GM12872 (cell line): Measurements from ENCODE around the gene SLC16A9.

Experiments used
- CTCF ChIP-seq: IDR thresholded peaks from 3 replicates; pipeline ENCODE4 v1.5.1; 2011; ENCODE audit warnings: low read depth, mild to moderate bottlenecking, low read length, moderate library complexity; ENCODE audit not compliant: insufficient read depth

Gene SLC16A9

GRCh38 chr10:59628456-59628855 lies 81.2 kb downstream of the SLC16A9 start:
- TF ChIP-seq CTCF: no peak

- no peak for TF ChIP-seq CTCF
These were observed 82.2 kb downstream of the SLC16A9 start for GRCh38 chr10:59627366-59628018.

DNA sequence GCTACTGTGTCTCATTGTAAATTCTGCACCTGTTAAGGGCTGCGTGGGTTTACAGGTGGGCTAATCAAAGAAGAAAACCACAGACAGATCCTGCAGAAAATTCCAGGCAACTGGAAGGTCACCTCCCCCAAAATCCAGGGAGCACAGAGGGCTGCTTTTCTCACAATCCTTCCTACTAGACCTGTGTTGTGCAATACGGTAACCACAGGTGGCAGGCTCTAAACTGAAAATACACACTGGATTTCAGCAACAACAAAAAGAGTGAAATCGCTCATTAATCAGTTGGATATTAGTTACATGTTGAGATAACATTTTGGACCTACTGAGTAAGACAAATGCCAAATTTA lies 83.2 kb downstream of the SLC16A9 start:
- no peak for TF ChIP-seq CTCF

DNA sequence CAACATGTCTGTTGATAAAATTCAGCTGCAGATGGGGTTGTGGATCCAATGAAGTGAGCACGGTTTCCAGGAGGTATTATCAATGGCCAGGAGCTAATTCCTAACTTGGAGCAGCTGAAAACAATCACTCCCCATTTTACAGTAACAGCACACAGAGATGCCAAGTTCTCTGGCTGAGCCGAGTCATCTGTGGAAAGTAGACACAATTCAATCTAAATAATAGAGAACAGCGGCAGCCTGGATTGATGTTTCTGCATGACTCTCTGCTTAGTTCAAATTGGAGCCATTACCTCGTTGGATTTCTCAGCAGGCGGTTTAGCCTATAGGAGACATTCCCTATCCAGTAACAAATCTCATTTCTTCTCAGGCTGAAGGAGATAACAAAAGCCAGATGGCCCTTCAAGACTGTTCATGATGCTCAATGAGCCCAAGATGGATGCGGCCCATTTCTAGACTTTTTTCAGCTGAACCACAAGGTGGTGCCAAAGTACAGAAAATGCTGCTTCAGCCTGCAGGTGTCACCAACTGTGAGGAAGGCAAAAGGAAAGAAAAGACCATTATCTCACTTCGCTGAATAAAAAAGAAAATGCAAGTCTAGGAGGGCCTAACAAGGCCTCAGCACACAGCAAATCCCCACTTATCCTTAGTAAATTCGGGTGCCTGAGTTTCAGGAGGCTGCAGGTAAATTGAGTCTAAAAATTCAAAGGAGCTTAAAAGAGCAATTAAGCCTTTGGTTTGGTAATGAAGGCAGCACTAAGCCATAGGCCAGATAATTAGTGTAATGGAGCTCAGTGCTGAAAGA lies 83.7 kb downstream of the SLC16A9 start:
- TF ChIP-seq CTCF: peak; percentile 72

- no peak for TF ChIP-seq CTCF
These were observed 84.7 kb downstream of the SLC16A9 start for GRCh38 chr10:59624951-59625350.

DNA sequence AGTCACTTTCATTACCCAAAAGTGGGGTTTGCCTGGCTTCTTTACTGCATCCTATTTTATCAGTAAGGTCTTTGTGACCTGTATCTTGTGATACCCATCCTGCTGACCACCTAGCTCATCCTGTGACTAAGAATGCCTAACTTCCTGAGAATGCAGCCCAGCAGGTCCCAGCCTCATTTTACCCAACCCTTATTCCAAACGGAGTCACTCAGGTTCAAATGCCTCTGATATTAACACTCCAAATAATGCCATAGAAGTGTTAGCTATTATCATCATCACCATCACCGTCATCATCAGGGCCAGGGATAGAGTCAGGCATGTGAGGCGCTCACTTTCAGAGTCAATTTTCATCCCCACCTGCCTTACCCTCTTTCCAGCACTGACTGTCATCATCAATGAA lies 85.5 kb downstream of the SLC16A9 start:
- no peak for TF ChIP-seq CTCF

DNA sequence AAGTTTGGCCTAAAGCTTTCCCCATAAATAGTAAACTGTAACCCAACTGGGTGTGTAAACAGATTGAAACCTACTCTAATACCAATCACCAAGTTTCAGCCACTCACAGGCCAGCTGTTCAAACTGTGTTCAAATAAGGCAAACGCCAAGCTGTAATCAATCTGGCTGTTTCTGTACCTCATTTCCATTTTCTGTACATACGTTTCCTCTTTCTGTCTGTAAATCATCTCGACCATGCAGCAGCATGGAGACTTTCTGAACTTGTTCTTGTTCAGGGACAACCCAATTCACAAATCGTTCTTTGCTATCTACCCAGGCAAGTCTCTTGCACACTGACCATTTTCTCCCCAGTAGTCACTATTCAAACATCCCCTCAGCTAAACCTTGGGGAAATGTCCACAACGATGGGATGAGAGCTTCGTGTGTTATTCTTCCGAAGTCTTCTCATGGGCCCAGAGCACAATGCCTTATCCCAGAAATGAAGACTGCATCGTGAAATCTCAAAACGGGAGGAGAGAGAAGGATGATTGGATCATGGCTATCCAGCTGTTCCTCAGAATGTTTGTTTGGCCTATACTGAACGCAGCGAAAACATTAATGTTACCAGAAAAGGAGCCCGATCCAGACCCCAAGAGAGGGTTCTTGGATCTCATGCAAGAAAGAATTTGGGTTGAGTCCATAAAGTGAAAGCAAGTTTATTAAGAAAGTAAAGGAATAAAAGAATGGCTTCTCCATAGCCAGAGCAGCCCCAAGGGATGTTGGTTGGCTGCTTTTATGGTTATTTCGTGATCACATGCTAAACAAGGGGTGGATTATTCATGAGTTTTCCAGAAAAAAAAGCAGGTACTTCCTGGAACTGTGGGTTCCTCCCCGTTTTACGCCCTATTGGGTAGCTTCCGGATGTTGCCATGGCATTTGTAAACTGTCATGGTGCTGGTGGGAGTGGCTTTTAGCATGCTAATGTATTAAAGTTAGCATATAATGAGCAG lies 86.2 kb downstream of the SLC16A9 start:
- no peak for TF ChIP-seq CTCF
